ENCODE measurements around the gene NAA25.
"Not testable (repeated sequence)": the region's sequence is repeated elsewhere in the genome, so short reads cannot be mapped to it uniquely, and the experiment has no call there.

NAA25 gene

GRCh38 chr12:112116232-112117060 lies 7.9 kb upstream of the NAA25 start:
- no peak for DNase-seq

DNA sequence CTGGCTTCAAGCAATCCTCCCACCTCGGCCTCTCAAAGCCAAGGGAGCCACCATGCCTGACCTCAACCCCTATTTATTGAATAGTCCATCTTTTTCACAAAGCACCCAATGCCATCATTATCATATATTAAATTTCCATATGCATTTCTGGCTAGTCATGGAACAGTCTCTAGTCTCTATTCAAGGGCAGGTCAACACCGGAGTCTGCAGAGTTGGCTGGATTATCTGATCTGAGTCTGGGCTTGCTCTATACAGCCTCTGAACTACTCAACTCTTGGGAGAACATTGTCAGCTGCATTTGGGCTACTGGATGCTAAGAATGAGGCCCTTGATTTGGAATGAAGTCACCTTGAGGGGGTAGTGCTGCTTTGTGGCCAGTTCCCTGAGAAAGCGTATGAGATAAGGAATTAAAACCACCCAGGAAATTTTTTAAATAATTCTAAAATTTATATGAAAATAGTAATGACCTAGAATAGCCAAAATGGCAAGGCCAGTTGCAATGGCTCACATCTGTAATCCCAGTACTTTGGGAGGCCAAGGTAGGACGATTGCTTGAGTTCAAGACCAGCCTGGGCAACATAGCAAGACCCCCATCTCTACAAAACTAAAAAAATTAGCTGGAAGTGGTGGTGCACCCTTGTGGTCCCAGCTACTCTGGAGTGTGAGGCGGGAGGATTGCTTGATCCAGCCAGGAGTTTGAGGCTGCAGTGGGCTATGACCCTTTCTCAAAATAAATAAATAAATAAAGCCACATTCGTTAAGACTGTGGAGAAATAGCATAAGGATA lies 6.9 kb upstream of the NAA25 start:
- no peak for DNase-seq

- no peak for DNase-seq
Measured at GRCh38 chr12:112112409-112113133, 4.0 kb upstream of the NAA25 start.

GRCh38 chr12:112111931-112112330 lies 3.3 kb upstream of the NAA25 start:
- no peak for DNase-seq

DNA sequence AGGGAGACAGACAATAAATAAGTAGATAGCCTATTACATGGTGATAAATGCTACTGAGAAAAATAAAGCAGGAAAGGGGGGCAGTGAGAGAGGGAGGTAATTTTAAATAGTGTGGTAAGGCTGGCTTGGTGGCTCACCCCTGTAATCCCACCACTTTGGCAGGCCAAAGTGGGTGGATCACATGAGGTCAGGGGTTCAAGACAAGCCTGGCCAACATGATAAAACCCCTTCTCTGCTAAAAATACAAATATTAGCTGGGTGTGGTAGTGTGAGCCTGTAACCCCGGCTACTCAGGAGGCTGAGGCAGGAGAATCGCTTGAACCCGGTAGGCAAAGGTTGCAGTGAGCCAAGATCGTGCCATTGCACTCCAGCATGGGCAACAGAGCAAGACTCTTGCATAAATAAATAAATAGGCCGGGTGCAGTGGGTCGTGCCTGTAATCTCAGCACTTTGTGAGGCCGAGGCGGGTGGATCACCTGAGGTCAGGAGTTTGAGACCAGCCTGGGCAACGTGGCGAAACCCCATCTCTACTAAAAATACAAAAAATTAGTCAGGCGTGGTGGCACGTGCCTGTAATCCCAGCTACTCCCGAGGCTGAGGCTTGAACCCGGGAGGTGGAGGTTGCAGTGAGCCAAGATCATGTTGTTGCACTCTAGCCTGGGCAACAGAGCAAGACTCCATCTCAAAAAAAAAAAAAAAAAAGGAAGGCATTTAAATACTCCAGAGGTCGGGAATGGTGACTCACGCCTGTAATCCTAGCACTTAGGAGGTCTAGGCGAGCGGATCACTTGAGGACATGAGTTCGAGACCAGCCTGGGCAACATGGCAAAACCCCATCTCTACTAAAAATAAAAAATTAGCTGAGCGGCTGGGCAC lies 2.4 kb upstream of the NAA25 start:
- not testable (repeated sequence) for DNase-seq

- no peak for DNase-seq
Measured at GRCh38 chr12:112107306-112108201, 1.0 kb downstream of the NAA25 start.

- DNase-seq = no peak
Measured at GRCh38 chr12:112105891-112106290, 2.7 kb downstream of the NAA25 start.

GRCh38 chr12:112103758-112104503 lies 4.7 kb downstream of the NAA25 start:
- no peak for DNase-seq

DNA sequence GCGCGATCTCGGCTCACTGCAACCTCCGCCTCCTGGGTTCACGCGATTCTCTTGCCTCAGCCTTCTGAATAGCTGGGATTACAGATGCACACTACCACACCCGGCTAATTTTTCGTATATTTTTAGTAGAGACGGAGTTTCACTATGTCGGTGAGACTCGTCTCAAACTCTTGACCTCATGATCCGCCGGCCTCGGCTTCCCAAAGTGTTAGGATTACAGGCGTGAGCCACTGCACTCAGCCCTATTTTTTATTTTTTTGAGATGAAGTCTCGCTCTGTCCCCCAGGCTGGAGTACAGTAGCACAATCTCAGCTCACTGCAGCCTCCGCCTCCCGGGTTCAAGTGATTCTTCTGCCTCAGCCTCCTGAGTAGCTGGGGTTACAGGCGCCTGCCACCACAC lies 5.8 kb downstream of the NAA25 start:
- not testable (repeated sequence) for DNase-seq

DNA sequence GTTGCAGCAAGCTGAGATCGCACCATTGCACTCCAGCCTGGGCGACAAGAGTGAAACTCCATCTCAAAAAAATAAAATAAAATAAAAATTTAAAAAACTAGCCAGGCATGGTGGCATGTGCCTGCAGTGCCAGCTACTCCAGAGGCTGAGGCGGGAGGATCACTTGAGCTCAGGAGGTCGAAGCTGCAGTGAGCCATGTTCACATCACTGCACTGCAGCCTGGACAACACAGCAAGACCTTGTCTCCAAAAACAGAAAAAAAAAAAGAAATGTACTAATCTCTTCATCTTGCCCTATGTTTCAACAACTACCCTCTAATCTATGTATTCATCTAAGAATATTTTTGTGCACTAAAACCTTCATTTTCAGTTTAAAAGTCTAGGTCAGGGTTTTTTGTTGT lies 6.5 kb downstream of the NAA25 start:
- DNase-seq = no peak

DNA sequence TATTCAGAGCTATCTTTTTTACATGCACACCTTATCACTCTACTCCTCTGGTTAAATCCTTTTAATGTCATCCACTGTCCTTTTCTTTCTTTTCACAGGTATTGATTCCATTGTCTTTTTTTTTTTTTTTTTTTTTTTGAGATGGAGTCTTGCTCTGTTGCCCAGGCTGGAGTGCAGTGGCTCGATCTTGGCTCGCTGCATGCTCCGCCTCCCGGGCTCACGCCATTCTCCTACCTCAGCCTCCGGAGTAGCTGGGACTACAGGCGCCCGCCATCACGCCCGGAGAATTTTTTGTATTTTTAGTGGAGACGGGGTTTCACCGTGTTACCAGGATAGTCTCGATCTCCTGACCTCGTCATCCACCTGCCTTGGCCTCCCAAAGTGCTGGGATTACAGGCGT lies 8.1 kb downstream of the NAA25 start:
- DNase-seq = not testable (repeated sequence)

- no peak for DNase-seq
Measured at GRCh38 chr12:112097641-112098040, 10.9 kb downstream of the NAA25 start.

DNA sequence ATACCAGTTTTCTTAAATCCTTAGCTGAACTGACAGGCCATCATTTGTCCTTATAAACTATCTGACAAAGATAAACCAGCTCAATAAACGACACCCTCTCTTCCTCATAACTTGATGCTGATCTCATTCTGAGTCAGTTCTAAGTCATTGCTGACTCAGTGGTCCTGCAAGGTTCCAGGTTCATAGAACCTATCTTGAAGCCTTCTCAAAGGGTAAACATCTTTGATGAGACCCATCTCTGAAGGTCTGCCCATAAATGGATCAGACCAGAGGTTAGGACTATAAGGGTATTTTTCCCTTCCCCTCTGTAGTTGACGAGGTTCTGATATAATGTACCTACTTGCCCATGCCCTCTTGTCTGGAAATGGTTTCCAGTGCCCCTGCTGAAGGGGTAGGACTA lies 11.9 kb downstream of the NAA25 start:
- DNase-seq = no peak

DNA sequence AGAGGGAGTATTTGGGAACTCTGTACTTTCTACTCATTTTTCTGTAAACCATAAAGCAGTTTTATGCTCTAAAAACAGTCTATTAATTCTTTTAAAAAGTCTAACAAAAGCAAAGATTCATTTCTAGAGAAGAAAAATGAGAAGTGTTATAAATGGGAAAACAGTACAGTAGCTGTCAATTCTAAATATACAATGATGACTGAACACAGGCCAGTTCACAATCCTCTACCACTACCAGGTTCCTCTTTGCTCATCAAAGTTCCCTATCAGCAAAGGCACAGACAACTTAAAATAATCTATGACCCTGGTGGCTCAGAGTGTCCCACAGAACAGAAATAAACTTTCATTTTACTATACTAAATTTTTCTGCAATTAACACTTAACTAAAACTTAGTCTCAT lies 12.5 kb downstream of the NAA25 start:
- no peak for DNase-seq

GRCh38 chr12:112091563-112091962 lies 17.0 kb downstream of the NAA25 start:
- DNase-seq = no peak

- DNase-seq = no peak
Measured at GRCh38 chr12:112087851-112088250, 20.7 kb downstream of the NAA25 start.

DNA sequence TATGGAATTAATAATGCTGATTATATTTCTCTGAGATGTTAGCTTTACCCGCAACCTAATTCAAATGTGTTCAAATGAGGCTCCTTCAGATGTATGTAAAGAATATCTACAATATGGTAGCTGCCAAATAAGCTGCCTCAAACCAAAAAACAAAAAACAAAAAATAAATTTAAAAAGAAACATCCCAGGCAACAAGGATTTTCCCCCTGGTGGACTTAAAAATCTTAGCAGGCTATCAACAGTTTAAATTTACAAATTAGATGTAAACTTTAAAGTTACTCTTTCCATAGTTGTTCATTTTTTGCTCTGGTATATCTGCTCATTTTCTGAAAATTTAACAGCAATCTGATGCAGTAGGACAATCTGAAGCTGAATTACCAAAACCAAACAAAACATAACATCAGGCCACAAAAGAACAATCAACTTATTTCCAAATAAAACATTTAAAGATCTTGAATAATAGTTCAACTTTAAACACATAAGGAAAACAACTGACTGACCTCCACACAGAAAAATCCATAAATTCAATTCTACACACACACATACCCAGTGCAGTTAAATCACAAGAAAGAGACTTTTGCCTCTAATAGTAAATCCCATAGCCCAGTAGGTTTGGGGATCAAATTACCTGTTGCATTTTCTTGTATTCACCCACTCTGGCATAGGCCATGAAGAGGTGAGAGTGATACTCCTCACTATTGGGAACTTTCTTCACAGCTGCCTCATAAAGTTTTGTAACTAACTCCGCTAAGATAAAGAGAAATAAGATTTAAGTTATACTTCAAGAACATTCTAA lies 21.3 kb downstream of the NAA25 start:
- no peak for DNase-seq

- DNase-seq = no peak
Measured at GRCh38 chr12:112066566-112066965, 42.0 kb downstream of the NAA25 start.

DNA sequence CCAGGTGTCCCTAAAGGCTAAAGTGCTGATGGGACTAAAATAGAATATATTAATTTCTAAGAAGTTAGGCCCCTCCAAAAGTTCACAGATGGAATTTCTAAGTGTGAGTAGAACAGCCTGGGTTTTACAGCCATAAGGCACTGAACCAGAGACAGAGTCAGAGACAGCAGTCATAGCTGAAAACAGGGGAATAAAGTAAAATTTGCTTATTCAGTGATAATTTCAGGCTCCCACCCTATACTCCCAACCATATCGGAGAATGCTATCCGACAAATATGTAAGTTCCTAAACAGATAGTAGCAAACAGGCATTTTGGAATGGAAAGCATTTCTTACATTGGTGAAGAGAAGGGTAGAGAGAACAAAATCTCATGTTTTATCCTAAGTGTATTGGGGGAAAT lies 45.3 kb downstream of the NAA25 start:
- no peak for DNase-seq

GRCh38 chr12:112061137-112061536 lies 47.4 kb downstream of the NAA25 start:
- no peak for DNase-seq

All from activated gamma-delta T cell (primary cell).